Gastrocnemius medialis (tissue), 4 donors: Measurements from ENCODE around the gene DMPK. TPM values are rescaled to one million over a fixed set of nuclear protein-coding genes. Genes with fewer than 3 reads are reported as not detected.
"Not testable (repeated sequence)": the region's sequence is repeated elsewhere in the genome, so short reads cannot be mapped to it uniquely, and the experiment has no call there.

Experiments used
- ATAC-seq, 2 donors: fragments of 150-250 bp; one replicate each; pipeline ENCODE4 v1.9.1; 2016
- DNase-seq, 2 donors: peaks; one replicate each; pipeline ENCODE4 v3.0.0-alpha.2; 2019
- H3K27ac ChIP-seq, 4 donors: fragments of 200-600 bp; sonication (generic); 1 replicate in 1 of 4; 2 replicates in 3 of 4; pipeline ENCODE4 v1.5.1; 2016 to 2018; ENCODE audit warnings: mild to moderate bottlenecking in 2 of 4, moderate library complexity in 1 of 4
- H3K27me3 ChIP-seq, 3 donors: fragments of 200-600 bp; sonication (generic) in 2 of 3; 1 replicate in 1 of 3; 2 replicates in 2 of 3; pipeline versions ENCODE4 v1.5.1 to v1.6.0; 2016 to 2019; ENCODE audit warnings: mild to moderate bottlenecking in 1 of 3, moderate library complexity in 1 of 3
- H3K36me3 ChIP-seq, 2 donors: fragments of 200-600 bp; sonication (generic) in 1 of 2; one replicate each; pipeline ENCODE4 v1.5.1; 2017 to 2018
- H3K4me1 ChIP-seq, 2 donors: fragments of 200-600 bp; sonication (generic) in 1 of 2; one replicate each; pipeline ENCODE4 v1.5.1; 2016 to 2017; ENCODE audit warnings: mild to moderate bottlenecking in 2 of 2
- H3K4me3 ChIP-seq, 4 donors: fragments of 200-600 bp; sonication (generic) in 3 of 4; 1 replicate in 1 of 4; 2 replicates in 3 of 4; pipeline ENCODE4 v1.5.1; 2016 to 2019; ENCODE audit warnings: mild to moderate bottlenecking in 2 of 4
- H3K9me3 ChIP-seq, 3 donors: fragments of 200-600 bp; sonication (generic) in 2 of 3; 1 replicate in 1 of 3; 2 replicates in 2 of 3; pipeline ENCODE4 v1.5.1; 2016 to 2019
- CTCF ChIP-seq, 5 experiments: fragments of 450-650 bp in 3 of 5; fragments of 200-600 bp in 2 of 5; sonication (generic) in 2 of 5; IDR thresholded peaks in 4 of 5; conservative IDR thresholded peaks in 1 of 5; 1 replicate in 4 of 5; 2 replicates in 1 of 5; pipeline ENCODE4 v1.5.1; 2016 to 2019; ENCODE audit warnings: antibody characterized with exemption in 5 of 5, mild to moderate bottlenecking in 3 of 5, moderate library complexity in 3 of 5
- POLR2A ChIP-seq, 2 donors: fragments of 450-650 bp; IDR thresholded peaks; one replicate each; pipeline ENCODE4 v1.6.1; 2017; ENCODE audit warnings: antibody characterized with exemption in 2 of 2, mild to moderate bottlenecking in 2 of 2, moderate library complexity in 2 of 2
- in situ Hi-C, 4 donors: fragments of 200-750 bp; cut with MboI; loops; one replicate each; pipeline versions ENCODE4 v1.15.0 to v1.8.0; 2017; ENCODE audit warnings: low sequenced_read_pairs in 4 of 4
- intact Hi-C: fragments of 100-400 bp; cut with DNase I; formaldehyde crosslinking; loops from one replicate; pipeline ENCODE4 v1.15.1; 2023; ENCODE audit warnings: low total_unique reads
- total RNA-seq, 4 donors: library from RNA; depleted of rRNA; stranded (reverse); fragments of >200 nt; gene quantifications; one replicate each; pipeline versions ENCODE4 v1.1.0 to v1.2.3, GENCODE V29; 2016

Gene DMPK
- total RNA-seq, 4 donors from 2014 or later: 93.0 to 196 (median 116) TPM

- no peaks in the 10 kb centered on the region for H3K27me3 ChIP-seq
- in situ Hi-C loops: no loop called here
- H3K4me3 ChIP-seq: no peak overlapping the region
Observed at GRCh38 chr19:45801603-45802175, 19.4 kb upstream of the DMPK start.

GRCh38 chr19:45800070-45800553, 17.8 kb upstream of the DMPK start:
- Histone ChIP-seq H3K36me3 (no peaks in the 10 kb centered on the region), H3K27ac (peak overlapping the region; percentile 64 to 76 (median 70)), H3K27me3 (no peaks in the 10 kb centered on the region), H3K4me3 (no peak overlapping the region), H3K4me1 (peaks cover 10 to 17% of the 10 kb centered on the region in 2 donors), H3K9me3 (no peaks in the 10 kb centered on the region)
- DNase-seq (no peak), ATAC-seq (peak in 1 of 2 donors; percentile 2)
- in situ Hi-C loops (no loop called here), intact Hi-C loops (no loop called here)
- TF ChIP-seq CTCF (IDR thresholded peaks at IDR 0.05 in 4 of 5, conservative IDR thresholded peaks at IDR 0.05 in 1 of 5) (no peak), POLR2A (IDR thresholded peaks at IDR 0.05) (no peak)

More at GRCh38 chr19:45801603-45802175, 19.4 kb upstream of the DMPK start:
- H3K36me3 ChIP-seq: no peaks in the 10 kb centered on the region
- DNase-seq (no peak), ATAC-seq (no peak)
- H3K27ac ChIP-seq: no peak overlapping the region
- TF ChIP-seq POLR2A (IDR thresholded peaks at IDR 0.05) (no peak), CTCF (IDR thresholded peaks at IDR 0.05 in 4 of 5, conservative IDR thresholded peaks at IDR 0.05 in 1 of 5) (no peak)
- peaks cover 10 to 17% of the 10 kb centered on the region in 2 donors for H3K4me1 ChIP-seq
- intact Hi-C loops: no loop called here
- H3K9me3 ChIP-seq: no peaks in the 10 kb centered on the region

GRCh38 chr19:45799541-45799940, 17.3 kb upstream of the DMPK start:
- intact Hi-C loops: loop anchor here (1.0 to 5.0 kb wide), 2 partner anchors 29 to 82 kb away; no protein-coding TSS in a partner anchor
- peaks cover 10 to 17% of the 10 kb centered on the region in 2 donors for H3K4me1 ChIP-seq

GRCh38 chr19:45798995-45799517, 16.8 kb upstream of the DMPK start:
- peaks cover 10 to 17% of the 10 kb centered on the region in 2 donors for H3K4me1 ChIP-seq
- intact Hi-C loops (loop anchor here (1.0 to 5.0 kb wide), 2 partner anchors 29 to 82 kb away; no protein-coding TSS in a partner anchor), in situ Hi-C loops (no loop called here)
- no peaks in the 10 kb centered on the region for H3K9me3 ChIP-seq
- no peak overlapping the region for H3K4me3 ChIP-seq
- no peak for TF ChIP-seq POLR2A (IDR thresholded peaks at IDR 0.05)
- TF ChIP-seq CTCF (IDR thresholded peaks at IDR 0.05 in 4 of 5, conservative IDR thresholded peaks at IDR 0.05 in 1 of 5): peak; percentile 86 to 97 (median 92)
- DNase-seq: peak in 1 of 2 donors; percentile 61
- no peaks in the 10 kb centered on the region for H3K27me3 ChIP-seq
- ATAC-seq: peak; percentile 87 to 91
- H3K27ac ChIP-seq: peak overlapping the region; percentile 64 to 76 (median 70)
- H3K36me3 ChIP-seq: no peaks in the 10 kb centered on the region

More at GRCh38 chr19:45799541-45799940, 17.3 kb upstream of the DMPK start:
- H3K4me3 ChIP-seq, H3K27me3 ChIP-seq, H3K9me3 ChIP-seq, H3K36me3 ChIP-seq, in situ Hi-C loops: not testable (repeated sequence)
- ATAC-seq (peak; percentile 50 to 74), DNase-seq (peak in 1 of 2 donors; percentile 80)
- H3K27ac ChIP-seq: peak overlapping the region; percentile 64 to 76 (median 70)

GRCh38 chr19:45794627-45795026, 12.3 kb upstream of the DMPK start:
- H3K4me3 ChIP-seq: no peak overlapping the region
- no peaks in the 10 kb centered on the region for H3K9me3 ChIP-seq
- peaks cover 0 to 14% of the 10 kb centered on the region in 2 donors for H3K36me3 ChIP-seq
- TF ChIP-seq CTCF (IDR thresholded peaks at IDR 0.05 in 4 of 5, conservative IDR thresholded peaks at IDR 0.05 in 1 of 5) (no peak), POLR2A (IDR thresholded peaks at IDR 0.05) (no peak)
- ATAC-seq: no peak
- H3K4me1 ChIP-seq: peaks cover 25 to 27% of the 10 kb centered on the region in 2 donors
- no peak for DNase-seq
- no peaks in the 10 kb centered on the region for H3K27me3 ChIP-seq
- intact Hi-C loops (loop anchor here (5.0 kb wide), 1 partner anchor 77 kb away; no protein-coding TSS in a partner anchor), in situ Hi-C loops (no loop called here)
- no peak overlapping the region for H3K27ac ChIP-seq
